Stimulated activated CD8-positive, alpha-beta memory T cell treated with anti-CD3 and anti-CD28 coated beads, Interleukin-4, amount 100 ng/mL, for 48 hours (primary cell): ENCODE data around the gene TFPI.
"Not testable (repeated sequence)": the region's sequence is repeated elsewhere in the genome, so short reads cannot be mapped to it uniquely, and the experiment has no call there.

Experiments used
- DNase-seq: peaks from one replicate; pipeline ENCODE4 v3.0.0-alpha.2; 2020

The TFPI gene

GRCh38 chr2:187527262-187527661, 27.0 kb downstream of the TFPI start:
- DNase-seq: no peak

- DNase-seq: no peak
These were observed 27.4 kb downstream of the TFPI start for GRCh38 chr2:187526792-187527191.

GRCh38 chr2:187525163-187525900, 28.9 kb downstream of the TFPI start:
- no peak for DNase-seq

- no peak for DNase-seq
These were observed 30.9 kb downstream of the TFPI start for GRCh38 chr2:187523325-187523724.

GRCh38 chr2:187520121-187520624, 34.1 kb downstream of the TFPI start:
- no peak for DNase-seq

- DNase-seq: no peak
These were observed 34.7 kb downstream of the TFPI start for GRCh38 chr2:187519419-187520120.

- DNase-seq: not testable (repeated sequence)
These were observed 36.4 kb downstream of the TFPI start for GRCh38 chr2:187517750-187518361.

- not testable (repeated sequence) for DNase-seq
These were observed 37.4 kb downstream of the TFPI start for GRCh38 chr2:187516630-187517510.

- DNase-seq: no peak
These were observed 39.3 kb downstream of the TFPI start for GRCh38 chr2:187514930-187515329.

- DNase-seq: not testable (repeated sequence)
These were observed 39.9 kb downstream of the TFPI start for GRCh38 chr2:187514235-187514829.

- DNase-seq: not testable (repeated sequence)
These were observed 40.6 kb downstream of the TFPI start for GRCh38 chr2:187513460-187514234.

GRCh38 chr2:187511356-187512315, 42.6 kb downstream of the TFPI start:
- DNase-seq: no peak

- DNase-seq: not testable (repeated sequence)
These were observed 43.5 kb downstream of the TFPI start for GRCh38 chr2:187510419-187511355.

GRCh38 chr2:187509667-187510417, 44.4 kb downstream of the TFPI start:
- no peak for DNase-seq

- DNase-seq: no peak
These were observed 47.8 kb downstream of the TFPI start for GRCh38 chr2:187506416-187506815.

- DNase-seq: no peak
These were observed 49.1 kb downstream of the TFPI start for GRCh38 chr2:187505065-187505672.

- DNase-seq: no peak
These were observed 49.8 kb downstream of the TFPI start for GRCh38 chr2:187504312-187504921.
